Measurements from ENCODE around the gene ABR. TPM values are rescaled to one million over a fixed set of nuclear protein-coding genes. Genes with fewer than 3 reads are reported as not detected.

ABR gene
- total RNA-seq, 4 donors from 2014 or later, result 35.4 to 192 (median 138) TPM

DNA sequence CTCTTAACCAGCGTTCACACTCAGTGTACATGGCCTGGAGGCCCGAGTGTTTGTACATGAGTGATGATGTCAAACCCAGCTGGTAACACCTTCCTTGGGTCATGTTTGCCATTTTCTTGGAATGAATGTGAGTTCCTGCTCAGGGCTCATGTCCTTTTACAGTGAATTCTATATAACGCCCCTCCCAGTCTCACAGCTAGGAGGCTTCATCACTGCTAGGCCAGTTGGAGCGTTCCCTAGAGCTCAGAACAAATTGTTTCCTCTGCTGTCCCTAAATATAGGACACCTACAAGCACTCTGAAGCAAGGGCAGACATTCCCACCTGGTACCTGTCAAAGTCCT lies 177.4 kb downstream of the ABR start:
- no peak for DNase-seq
- intact Hi-C loops (cut with DNase I; ENCODE audit: low total_unique reads), result no loop called here
- Histone ChIP-seq H3K27me3 (no peaks in the 10 kb centered on the region), H3K4me3 (no peak overlapping the region), H3K9me3 (no peaks in the 10 kb centered on the region), H3K27ac (peak overlapping the region in 1 of 2 donors; percentile 53), H3K4me1 (peaks cover 7 to 21% of the 10 kb centered on the region in 2 donors), H3K36me3 (no peaks in the 10 kb centered on the region)
- TF ChIP-seq CTCF (IDR thresholded peaks at IDR 0.05) (no peak), POLR2A (IDR thresholded peaks at IDR 0.05) (no peak)

DNA sequence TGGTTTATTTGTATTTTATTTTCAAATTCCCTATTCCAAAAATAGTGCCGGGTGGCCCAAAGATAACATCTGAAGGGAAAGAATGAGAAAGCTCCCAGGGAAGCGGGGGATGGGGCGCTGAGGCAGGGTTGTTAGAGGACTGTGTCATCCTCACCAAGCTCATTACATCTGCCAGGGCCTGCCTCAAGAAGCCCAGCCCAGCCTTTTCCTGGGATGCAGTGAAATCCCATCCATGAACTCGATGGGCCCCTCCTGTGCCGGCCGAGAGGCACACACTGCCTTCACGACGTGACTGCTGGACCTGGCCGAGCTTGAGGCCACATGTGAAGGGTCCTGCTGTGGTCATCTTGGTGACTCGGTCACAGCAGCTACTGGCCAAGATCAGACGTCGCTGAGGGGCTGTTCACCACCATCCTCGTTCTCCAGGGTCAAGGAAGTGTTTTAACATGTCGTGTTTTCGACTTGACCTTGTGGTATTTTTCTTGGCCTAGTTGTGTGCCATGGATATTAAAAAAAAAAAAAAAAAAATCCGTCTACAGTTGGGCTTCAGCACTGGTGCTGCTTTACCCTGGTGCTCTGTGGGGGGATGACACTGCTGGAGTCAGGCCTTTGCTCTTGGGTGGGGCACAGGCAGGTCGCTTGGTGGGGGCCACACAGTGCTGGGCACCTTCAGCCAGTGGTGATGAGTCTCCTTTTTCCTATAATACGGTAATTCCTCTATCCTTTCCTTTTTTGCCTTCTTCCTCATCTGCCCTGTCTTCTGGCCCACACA lies 178.0 kb downstream of the ABR start:
- no peak overlapping the region for H3K4me3 ChIP-seq
- H3K27me3 ChIP-seq, result no peaks in the 10 kb centered on the region
- H3K36me3 ChIP-seq, result no peaks in the 10 kb centered on the region
- H3K9me3 ChIP-seq, result no peaks in the 10 kb centered on the region
- DNase-seq, result no peak
- H3K27ac ChIP-seq, result peak overlapping the region; percentile 13 to 53
- intact Hi-C loops (cut with DNase I; ENCODE audit: low total_unique reads), result no loop called here
- H3K4me1 ChIP-seq, result peaks cover 7 to 21% of the 10 kb centered on the region in 2 donors
- TF ChIP-seq CTCF (IDR thresholded peaks at IDR 0.05) (no peak), POLR2A (IDR thresholded peaks at IDR 0.05) (no peak)

DNA sequence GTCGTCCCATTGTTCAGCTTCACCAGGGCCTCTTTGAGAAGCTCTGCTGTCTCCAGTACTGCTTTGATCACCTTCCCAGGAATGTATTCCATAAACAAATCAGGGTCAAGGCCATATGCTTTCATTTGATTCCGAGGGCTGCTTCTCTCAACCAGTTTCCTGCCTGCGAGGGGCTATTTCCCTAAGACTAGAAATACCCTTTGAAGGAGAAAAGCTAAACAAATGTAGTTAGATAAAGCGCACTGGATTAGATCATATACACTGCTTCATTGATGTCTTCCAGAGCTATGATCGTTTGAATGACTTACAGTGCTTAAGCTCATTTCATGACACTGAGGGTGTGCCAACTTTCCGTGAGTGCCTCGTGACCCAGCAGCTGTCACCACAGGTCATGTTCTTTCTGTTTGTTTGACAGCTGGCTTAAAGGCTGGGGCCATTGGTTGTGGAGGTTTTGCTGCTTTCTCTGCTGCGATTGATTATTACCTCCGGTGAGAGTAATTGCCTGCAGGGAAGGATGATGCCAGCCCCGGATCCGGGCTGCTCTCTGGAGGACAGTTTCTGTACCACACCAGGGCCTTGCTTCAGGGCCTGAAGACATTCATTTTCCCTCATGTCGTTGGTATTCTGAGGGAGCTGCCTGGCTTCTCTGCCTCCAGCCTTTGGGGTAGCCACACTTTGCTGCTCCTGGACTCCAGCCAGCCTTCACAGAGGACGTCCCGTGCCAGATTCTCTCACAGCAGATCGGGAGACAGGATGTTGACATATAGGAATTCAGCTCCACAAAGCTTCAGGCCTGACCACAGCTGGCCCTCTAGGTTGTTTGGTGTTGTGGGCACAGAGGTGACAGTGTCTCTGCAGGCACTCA lies 179.0 kb downstream of the ABR start:
- no peaks in the 10 kb centered on the region for H3K27me3 ChIP-seq
- peak overlapping the region in 1 of 2 donors; percentile 53 for H3K27ac ChIP-seq
- no peaks in the 10 kb centered on the region for H3K9me3 ChIP-seq
- no peaks in the 10 kb centered on the region for H3K36me3 ChIP-seq
- TF ChIP-seq CTCF (IDR thresholded peaks at IDR 0.05), result no peak
- no peak for TF ChIP-seq POLR2A (IDR thresholded peaks at IDR 0.05)
- DNase-seq, result no peak
- intact Hi-C loops (cut with DNase I; ENCODE audit: low total_unique reads), result no loop called here
- H3K4me3 ChIP-seq, result no peak overlapping the region
- peaks cover 7 to 21% of the 10 kb centered on the region in 2 donors for H3K4me1 ChIP-seq

GRCh38 chr17:998111-998510 lies 181.7 kb downstream of the ABR start:
- H3K36me3 ChIP-seq, result no peaks in the 10 kb centered on the region
- no peak overlapping the region for H3K4me3 ChIP-seq
- H3K9me3 ChIP-seq, result no peaks in the 10 kb centered on the region
- peaks cover 7 to 11% of the 10 kb centered on the region in 2 donors for H3K4me1 ChIP-seq
- DNase-seq, result no peak
- no peaks in the 10 kb centered on the region for H3K27me3 ChIP-seq
- TF ChIP-seq POLR2A (IDR thresholded peaks at IDR 0.05), result no peak
- TF ChIP-seq CTCF (IDR thresholded peaks at IDR 0.05), result no peak
- H3K27ac ChIP-seq, result no peak overlapping the region
- intact Hi-C loops (cut with DNase I; ENCODE audit: low total_unique reads), result no loop called here
